T-helper 9 cell (primary cell): ENCODE measurements around the gene TENM4.
"Not testable (repeated sequence)": the region's sequence is repeated elsewhere in the genome, so short reads cannot be mapped to it uniquely, and the experiment has no call there.

ENCODE experiments used
- DNase-seq: peaks from one replicate; pipeline ENCODE4 v3.0.0-alpha.2; 2020

The TENM4 gene

DNA sequence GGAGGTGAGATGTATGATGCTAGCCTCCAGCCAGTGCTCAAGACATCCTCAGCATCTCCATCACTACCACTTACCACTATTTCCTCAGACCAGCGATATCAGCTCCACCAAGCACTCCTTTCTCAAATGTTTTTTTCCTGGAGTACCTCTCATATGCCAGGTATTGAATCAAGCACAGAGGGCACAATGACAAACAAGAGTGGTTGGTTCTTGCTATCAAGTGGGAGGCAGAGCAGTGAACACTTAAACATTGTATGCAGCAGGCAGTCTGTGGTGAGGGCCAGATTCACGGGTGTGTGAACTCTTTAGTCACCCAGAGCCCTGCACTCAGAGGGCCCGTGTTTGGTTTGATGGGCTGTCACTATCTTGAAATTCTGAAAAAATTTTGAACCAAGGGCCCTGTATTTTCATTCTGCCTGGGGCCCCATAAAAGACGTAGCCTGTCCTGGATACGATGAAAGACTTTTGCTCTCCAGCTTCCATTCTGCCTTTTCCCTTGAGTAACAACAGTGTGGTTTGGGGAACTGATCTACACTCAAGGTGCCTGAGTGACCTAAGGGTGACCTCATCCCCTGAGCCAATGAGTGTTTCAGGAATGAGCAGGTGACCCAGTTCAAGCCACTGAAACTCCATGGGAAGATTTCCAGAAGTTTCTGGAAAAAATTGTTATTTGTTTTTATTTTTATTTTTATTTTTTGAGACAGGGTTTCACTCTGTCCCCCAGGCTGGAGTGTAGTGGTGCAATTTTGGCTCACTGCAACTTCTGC is 517.8 kb downstream of the TENM4 start:
- no peak for DNase-seq

DNA sequence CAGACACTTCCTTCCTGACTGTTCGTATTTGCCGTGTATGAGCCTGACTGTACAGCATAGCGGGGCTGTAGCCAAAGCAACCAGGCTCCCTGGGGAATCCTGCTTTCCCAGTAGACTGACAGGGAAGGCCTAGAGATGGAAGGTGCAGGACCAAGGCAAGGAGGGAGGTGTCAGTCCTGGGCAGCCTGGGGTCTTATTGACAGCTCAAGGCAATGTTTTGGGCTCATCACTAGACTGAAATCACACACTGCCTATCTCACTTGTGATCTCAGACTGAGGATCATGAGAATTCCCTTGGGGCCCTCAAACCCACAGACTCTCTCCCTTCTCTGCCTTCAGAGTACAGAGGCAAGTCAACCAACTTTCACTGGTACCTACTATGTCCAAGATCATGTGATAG is 519.3 kb downstream of the TENM4 start:
- DNase-seq, result no peak

DNA sequence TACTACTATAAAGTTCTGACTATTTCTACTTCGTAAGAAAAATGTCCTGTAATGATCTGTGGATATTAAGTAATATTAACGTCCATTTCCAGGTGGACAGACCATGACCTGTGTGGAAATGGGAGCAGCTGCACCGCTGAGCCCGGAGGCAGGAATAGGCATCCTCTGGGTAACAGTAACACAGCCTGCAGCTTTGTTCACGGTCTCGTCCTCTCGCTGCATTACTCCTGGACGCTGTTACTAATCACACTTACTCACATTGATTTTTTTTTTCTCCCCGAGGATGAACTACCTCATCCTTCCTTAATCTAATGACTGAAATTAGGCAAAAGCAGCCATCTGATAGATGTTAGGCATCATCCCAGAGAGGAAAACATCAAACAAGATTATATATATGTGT is 520.5 kb downstream of the TENM4 start:
- no peak for DNase-seq

DNA sequence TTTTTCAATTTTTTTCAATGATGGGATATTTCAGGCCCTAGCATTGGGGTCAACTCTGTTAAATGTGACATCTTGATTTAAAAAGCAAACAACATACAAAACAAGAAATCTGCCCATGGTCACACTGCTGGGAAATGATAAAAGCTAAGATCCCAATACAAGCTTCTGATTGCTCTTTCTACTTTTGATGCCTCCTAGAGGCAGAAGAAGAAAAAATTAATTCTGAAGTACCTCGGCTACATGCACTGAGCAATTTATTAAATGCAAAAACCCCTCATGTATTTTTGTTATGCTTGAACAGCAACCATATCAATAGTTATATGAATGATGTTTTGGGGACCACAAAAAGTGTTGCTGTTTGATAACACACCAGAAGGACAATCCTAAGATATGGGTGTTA is 524.1 kb downstream of the TENM4 start:
- no peak for DNase-seq

DNA sequence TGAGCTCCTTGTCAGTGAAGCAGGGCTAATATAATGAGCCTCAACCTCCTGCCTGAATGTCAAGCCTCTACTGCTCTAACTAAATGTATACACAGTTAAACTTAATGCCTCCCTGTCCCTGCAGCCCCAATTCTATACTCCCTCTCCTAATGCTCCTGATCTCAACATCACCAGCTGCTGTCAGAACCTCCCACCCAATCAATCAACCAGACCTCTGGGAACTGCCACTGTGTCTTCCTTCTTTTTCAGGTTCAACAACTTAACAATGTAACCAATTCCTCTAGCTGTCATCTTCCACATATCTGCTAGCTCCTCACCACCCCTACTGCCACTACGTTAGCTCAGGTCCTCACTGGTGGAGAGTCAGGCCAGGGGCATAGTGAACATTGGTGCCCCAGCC is 526.3 kb downstream of the TENM4 start:
- no peak for DNase-seq

DNA sequence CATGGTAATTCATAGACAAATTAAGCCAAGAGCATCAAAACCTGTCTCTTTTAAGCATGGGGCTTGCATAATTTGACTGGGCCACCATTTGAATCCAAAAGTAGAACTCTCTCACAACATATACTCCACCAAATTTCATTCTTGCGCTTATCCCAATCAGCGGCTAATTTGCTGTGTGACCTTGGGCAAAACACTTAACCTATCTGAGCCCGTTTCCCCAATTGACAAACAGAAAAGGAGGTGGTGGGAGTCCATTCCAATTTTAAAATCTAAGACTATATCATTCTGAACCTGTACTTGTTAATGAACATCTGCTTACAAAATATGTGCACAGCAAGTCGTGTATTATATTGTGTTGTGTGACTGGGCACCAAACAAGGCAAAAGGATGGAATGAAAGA is 528.1 kb downstream of the TENM4 start:
- no peak for DNase-seq

DNA sequence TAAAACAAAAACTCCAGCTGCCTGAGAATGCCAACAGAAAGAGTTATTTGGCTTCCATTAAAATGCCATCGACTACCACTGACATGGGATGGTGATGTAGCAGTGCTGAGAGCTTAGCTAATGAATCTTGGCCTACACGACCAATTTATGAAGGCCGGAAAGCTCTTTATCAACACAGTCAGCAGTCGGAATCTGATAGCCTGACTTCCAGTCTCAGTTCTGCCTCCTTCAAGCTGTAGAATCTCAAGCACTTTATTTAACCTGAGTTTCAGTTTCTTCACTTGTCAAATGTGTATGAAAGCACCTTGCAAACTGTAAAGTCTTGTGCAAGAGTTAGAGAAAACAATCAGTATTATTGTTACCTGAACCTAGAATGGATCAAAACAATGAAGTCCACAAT is 530.5 kb downstream of the TENM4 start:
- no peak for DNase-seq

DNA sequence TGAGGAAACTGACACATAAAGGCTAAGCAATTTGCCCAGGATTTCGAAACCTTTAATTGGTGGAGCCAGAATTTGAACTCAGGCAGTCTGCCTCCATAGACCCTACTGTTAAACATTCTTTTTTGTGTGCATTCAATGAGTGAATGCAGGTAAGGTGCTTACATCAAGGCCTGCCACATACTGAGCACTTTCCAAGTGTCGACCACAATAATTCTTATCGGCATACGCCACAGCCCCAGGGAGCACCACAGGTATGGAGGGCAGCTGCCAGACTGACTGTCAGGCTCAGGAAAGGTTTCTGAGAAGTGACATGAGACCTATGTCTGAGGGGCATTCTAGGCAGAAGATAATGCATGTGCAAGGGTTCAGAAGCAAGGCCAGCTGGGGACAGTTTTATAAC is 531.4 kb downstream of the TENM4 start:
- no peak for DNase-seq

DNA sequence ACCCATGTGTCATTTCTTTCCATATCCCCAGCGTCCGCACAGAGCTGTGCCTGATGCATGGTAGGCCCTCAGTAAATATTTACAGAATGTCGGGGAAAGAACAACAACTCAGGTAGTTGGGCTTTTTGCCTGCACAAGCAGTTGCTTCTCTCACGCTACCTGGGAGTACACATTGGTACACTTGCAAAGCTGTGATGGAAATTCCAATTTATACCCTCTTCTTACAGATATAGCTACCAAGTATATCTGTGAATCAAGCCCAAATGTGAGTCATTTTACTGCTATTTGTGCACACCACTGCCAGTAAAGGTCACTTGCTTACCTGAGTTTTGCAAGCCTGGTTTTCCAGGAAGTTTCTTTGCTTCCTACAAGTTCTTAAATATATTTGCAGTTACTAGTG is 533.2 kb downstream of the TENM4 start:
- DNase-seq, result no peak

DNA sequence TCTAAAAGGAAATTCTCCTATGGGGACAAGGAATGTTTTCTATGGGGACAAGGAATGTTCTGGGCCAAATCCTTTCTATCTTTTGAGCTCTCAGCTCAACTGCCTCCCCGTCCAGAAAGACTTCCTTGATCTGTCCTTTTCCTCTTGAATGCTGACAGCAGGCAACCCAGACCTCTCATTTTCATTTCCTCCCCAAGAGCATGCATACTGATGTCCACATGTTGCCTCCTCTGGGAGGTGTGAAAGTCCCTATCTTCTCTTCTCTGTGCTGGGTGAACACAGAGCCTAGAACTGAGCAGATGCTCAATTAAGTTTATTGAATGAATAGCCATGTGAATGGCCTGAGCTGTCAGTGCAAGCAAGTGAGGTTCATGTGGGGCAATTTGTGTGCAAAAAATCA is 534.3 kb downstream of the TENM4 start:
- no peak for DNase-seq

DNA sequence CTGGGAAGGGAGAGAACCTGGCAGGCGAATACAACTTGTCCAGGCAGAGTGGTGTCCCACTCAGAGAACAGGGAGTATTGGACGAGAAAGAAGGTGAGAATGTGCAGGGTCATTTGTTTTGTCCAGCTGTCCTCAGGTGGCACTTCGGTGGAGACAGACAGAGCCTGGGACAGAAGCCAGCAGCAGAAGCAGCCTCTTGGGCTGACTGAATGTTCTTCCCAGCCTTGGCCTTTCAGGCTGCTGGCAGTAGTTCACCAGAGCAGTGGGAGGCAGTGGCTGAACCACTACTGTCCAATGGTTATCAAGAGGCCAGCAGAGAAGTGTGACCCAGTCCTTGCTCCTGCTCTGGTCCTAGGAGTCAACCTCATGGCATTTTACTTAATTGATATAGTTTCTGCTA is 535.1 kb downstream of the TENM4 start:
- DNase-seq, result no peak

DNA sequence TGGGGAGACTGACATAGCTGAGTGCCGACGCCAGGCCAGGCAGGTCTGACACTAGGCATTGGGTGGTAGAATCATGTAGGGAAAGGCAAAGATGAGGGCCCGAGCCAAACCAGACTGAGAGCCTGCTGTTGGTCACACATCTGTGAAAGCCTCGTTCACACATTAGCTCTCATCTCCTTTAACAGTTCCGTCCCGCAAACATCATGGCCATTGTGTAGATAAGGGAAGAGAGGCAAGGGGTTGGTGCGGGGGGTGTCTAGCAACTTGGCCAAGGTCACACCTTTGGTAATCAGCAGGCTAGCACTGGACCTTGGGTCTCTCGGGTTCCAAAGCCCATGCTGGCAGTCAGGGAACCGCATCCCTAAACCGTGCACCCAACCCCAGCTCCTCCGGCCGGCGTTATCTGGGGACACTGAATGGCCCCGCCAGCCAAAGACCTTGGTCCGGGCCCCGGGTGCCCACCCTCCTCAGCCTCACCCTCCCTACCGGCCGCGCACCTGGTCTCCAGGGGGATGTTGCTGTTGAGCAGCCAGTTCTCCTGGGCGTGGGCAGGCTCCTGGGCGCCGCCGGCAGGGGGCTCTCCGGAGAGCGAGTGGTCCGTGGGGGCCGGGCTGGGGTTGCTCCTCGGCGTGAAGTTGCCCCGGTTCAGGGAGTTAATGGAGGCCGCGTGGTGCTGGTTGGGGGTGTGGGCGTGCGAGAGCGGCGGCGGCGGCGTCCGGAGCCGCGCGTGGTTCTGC is 537.9 kb downstream of the TENM4 start:
- DNase-seq, result no peak

DNA sequence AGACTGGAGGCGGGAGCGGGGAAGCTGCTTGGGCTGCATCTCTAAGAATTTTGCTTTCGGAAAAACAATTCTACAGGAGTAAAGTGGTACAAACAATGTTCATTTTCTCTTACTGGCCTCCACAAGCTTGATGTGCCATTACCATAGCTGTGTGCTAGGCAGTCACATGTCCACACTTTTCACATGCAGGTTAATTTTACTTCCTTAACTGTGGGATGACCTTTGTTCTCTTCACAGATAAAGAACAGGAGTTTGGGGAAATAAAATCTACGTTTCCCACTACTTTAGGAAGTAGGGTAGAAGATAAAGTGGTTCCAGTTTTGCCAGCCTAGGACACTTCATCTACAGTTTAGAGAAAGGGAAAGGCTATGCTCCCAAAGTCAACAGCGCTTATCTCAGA is 539.0 kb downstream of the TENM4 start:
- no peak for DNase-seq

DNA sequence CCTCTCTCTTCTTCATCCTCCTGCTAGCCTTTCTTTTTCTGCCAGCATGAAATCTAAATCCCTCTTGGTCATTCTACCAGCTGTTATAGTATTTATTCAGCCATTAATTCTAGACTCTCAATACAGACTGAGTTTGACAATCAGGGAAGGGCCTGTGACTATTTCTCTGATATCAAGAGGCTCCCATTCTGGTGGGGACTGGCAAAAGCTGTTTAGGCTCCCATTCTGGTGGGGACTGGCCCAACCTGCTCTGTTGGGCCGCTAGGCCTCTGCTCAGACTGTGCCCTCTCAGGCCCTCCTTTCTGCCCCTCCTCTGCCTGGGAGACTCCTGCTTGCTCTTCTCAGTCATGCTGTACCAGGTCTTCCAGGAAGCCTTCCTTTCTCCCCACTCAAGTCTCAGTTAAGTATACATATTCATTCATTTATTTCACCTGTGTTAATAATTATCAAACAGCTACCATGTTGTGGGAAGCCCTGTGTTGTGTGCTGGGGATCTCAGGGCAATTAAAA is 542.5 kb downstream of the TENM4 start:
- DNase-seq, result no peak

DNA sequence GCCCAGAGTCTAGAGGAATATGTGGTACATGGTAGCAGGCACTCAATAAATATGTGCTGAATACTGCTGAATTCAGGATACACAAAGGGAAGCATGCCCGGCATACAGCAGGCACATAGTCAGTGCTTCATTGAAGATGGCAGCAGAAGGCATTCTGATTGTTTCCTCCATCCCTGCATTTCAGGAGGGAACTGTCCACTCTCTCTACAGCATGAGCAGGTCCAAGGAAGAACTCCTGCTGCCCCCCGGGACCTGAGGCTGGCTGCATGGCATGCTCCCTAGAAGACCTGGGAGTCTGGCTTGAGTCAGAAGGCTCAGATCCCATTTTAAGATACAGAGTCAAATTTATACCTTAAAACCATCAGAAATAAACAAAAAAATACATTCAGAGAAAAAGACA is 546.8 kb downstream of the TENM4 start:
- DNase-seq, result no peak

DNA sequence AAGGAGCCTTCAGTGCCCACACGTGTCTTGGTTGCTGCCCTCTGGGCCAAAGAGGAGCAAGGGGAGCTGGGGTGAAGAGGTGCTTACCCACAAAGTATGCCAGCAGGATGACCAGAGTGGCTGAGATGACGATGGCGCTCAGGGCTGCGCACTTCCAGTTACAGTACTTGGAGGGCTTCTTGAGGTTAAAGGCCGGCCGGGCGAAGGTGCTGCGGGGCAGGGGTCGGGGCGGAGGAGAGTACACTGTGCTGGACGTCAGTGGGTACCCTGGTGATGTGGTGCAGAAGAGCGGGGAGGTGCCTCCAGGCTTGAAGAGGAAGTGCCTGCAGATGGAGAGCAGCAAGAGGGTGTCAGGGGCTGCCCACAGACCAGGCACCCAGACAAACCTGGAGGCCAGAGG is 551.1 kb downstream of the TENM4 start:
- DNase-seq, result no peak

DNA sequence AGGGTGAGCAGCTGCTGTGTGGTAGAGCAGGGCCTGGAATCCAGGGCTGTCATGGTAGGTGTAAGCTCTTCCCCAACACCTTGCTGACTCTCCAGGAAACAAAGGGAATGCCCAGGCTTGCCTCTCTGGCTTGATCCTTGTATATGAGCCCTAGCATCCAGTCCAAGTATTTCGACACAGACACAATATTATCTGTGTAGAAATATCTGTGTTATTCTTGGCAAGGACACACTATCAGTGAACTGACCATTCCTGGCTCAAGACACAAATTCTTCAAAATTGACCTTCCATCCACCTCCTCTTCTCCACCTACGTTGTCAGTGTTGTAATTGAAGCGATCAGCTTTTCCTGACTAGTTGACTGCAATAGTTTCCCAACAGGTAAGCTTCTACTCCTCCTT is 554.2 kb downstream of the TENM4 start:
- DNase-seq, result no peak

DNA sequence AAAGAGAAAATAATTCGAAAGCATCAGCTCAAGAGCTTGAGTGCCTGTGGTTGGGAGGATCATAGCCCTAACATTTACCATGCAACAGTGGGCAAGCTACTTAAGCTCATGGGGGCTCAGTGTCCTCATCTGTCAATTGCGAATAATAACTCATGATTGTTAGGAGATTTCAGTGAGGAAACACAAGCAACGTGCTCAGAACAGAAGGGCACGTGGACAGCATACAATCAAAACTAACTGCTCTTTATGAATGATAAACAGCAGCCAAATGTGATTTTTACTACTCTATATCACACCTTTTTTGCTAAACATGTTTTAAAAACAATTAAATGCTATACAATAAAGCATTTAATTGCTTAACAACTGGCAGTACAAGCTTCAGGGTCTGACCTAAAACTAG is 556.1 kb downstream of the TENM4 start:
- DNase-seq, result no peak

DNA sequence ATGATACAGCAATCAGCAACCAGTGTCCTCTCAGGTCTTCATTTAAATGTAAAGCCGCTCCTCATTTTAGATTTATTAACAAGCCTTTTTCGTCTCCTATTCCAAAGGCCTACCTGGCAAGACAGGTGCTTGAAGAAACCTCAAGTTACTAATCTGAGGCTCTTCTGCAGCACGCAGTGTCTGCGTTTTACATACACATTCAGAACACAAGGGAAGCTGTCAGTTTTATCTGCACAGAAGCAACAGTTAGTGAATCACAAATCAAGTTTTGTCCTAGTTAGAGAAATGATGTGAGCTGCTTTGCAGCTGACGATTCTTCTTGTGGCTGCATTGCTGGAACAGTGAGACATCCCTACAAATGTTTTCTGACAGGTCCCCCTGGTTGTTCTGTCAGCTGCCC is 557.3 kb downstream of the TENM4 start:
- no peak for DNase-seq

DNA sequence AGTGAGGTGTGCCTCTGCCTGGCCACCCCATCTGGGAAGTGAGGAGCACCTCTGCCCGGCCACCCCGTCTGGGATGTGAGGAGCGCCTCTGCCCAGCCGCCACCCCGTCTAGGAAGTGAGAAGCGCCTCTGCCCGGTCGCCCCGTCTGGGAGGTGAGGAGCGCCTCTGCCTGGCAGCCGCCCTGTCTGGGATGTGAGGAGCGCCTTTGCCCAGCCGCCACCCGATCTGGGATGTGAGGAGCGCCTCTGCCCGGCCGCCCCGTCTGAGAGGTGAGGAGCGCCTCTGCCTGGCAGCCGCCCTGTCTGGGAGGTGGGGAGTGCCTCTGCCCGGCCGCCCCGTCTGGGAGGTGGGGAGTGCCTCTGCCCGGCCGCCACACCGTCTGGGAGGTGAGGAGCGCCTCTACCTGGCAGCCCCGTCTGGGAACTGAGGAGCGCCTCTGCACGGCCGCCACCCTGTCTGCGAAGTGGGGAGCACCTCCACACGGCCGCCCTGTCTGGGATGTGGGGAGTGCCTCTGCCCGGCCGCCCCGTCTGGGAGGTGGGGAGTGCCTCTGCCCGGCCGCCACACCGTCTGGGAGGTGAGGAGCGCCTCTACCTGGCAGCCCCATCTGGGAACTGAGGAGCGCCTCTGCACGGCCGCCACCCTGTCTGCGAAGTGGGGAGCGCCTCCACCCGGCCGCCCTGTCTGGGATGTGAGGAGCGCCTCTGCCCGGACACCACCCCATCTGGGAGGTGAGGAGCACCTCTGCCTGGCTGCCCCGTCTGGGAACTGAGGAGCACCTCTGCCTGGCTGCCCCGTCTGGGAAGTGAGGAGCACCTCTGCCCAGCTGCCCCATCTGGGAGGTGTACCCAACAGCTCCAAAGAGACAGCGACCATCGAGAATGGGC is 561.5 kb downstream of the TENM4 start:
- DNase-seq, result not testable (repeated sequence)

DNA sequence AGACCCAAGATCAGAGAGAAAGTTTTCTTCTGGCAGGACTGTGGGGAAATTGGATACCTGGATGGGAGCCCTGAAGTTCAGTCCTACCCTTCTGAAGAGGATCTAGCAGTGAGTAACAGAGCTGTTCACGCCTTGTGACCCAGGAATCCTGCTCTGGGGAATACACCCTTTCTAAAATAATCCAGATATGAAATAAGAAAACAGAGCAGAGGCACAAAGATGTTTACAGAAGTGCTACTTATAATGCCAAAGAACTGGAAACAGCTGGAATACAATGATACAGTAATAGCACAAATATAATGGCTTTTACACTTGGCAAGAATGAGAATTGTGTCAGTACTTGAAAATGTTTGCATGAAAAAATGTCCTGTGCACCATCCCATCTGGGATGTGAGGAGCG is 562.2 kb downstream of the TENM4 start:
- DNase-seq, result no peak

DNA sequence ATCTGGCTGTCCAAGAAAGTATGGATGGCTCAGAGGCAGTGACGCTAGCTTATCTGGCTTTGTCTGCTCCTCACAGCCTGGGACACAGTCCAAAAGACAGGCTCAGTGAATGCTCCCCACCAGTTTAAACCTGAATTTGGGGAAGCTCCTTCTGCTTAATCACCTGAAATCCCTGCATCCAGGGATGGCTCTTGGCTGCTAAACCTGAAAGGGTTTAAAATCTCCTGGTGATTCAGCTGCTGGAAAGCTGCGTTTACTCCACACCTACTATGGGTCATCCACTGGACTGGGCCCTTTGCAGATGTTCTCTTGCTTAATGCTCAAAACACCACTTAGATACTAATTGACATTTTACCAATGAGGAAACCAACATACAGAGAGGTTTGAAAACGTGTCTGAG is 564.2 kb downstream of the TENM4 start:
- DNase-seq, result no peak

DNA sequence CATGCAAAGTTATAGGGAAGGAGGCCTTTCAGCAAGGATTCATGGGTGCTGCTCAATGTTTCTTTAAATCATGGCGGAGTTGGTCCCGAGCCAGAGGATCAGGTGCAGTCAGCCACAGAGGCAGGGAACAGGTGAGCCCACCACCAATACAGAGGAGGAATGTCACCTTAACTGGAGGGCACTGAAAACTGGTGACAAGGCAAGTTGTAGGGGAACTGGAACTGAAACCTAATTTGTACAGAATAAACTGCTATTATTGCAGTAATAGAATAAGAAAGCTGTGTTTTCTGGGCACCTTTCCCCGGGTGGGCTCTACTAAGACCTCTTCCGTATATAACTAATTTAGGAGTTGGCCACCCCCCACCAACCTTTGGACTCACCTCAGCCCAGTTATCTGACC is 570.2 kb downstream of the TENM4 start:
- no peak for DNase-seq
